GM12873 (cell line): Measurements from ENCODE around the gene DGKG.

ENCODE experiments used
- TF ChIP-seq, protein P1 (sequence below): IDR thresholded peaks from 2 replicates; pipeline ENCODE4 v1.5.1; 2012; ENCODE audit warnings: low read depth, mild to moderate bottlenecking, moderate library complexity, low read length, control low read depth; ENCODE audit not compliant: insufficient read depth; ENCODE audit errors: missing control alignments

Gene DGKG

GRCh38 chr3:186251948-186252619 lies 110.0 kb downstream of the DGKG start:
- TF ChIP-seq, protein P1, sequence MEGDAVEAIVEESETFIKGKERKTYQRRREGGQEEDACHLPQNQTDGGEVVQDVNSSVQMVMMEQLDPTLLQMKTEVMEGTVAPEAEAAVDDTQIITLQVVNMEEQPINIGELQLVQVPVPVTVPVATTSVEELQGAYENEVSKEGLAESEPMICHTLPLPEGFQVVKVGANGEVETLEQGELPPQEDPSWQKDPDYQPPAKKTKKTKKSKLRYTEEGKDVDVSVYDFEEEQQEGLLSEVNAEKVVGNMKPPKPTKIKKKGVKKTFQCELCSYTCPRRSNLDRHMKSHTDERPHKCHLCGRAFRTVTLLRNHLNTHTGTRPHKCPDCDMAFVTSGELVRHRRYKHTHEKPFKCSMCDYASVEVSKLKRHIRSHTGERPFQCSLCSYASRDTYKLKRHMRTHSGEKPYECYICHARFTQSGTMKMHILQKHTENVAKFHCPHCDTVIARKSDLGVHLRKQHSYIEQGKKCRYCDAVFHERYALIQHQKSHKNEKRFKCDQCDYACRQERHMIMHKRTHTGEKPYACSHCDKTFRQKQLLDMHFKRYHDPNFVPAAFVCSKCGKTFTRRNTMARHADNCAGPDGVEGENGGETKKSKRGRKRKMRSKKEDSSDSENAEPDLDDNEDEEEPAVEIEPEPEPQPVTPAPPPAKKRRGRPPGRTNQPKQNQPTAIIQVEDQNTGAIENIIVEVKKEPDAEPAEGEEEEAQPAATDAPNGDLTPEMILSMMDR: no peak

DNA sequence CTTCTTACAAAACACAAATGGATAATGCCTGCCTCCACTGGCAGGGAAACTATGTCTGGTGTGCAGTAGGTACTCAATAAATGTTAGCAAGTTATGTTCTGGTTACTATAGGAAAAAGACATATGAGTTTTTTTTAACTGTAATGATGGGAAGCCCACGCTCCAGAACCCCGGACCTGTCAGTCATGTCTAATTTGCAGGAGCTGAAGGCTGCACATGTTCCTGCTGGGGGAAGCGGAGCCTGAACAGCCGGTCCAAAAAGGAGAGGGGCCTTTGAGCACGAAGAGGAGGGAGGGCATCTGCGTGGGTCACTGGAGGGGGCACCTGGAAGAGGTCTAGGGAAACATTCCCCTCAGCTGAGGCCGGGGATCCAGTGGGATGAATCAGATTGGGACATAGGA lies 113.2 kb downstream of the DGKG start:
- TF ChIP-seq, protein P1: no peak

DNA sequence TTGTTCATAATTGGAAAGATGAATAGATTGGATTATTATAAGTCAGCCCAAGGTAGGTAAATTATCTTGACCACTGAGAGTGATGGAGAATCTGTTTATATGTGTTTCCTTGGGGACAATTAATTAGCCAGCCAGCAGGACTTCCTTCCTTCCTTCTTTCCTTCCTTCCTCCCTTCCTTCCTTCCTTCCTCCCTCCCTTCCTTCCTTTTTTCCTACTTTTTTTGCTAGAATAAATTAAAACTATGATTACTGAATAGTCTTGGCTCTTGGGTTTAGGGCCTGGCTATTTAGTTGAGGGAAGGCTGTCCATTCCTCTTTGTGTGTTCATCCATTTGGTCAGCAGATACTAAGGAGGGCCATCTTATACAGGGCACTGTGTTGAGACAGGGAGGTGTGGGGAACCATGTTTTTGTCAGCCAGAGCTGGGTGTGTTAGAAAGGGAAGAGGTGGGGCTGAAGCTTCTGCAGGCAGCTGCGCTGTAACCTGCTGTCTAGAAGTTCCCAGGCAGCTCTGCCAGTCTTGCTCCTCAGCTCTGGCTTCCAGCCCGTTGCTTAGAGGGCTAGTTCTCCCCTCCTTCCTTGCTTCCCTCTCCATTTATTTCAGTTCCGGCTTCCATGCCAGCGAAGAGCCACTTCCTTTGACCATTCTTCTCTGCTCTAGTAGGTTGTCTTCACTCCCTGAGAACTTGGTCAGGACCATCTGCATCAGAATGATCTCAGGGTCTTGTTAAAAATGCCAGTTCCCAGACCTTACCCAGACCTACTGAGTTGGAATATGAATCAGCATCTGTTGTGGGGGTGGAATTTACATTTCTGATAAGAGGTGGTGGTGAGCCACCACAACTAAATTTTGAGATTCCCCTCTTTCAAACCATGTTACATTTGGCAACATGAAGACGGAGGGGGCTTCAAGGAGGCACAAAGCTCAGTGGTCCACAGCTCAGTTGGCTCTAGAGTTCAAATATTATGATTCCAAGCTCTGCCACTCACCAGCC lies 113.9 kb downstream of the DGKG start:
- TF ChIP-seq, protein P1: no peak

- TF ChIP-seq, protein P1: no peak
These were observed 115.1 kb downstream of the DGKG start for GRCh38 chr3:186246941-186247340.

- TF ChIP-seq, protein P1: no peak
These were observed 118.0 kb downstream of the DGKG start for GRCh38 chr3:186244016-186244415.

GRCh38 chr3:186241910-186242821 lies 119.9 kb downstream of the DGKG start:
- TF ChIP-seq, protein P1: peak; percentile 83
